ENCODE measurements around the gene ATP6V0A4.
"Not testable (repeated sequence)": the region's sequence is repeated elsewhere in the genome, so short reads cannot be mapped to it uniquely, and the experiment has no call there.

The ATP6V0A4 gene

DNA sequence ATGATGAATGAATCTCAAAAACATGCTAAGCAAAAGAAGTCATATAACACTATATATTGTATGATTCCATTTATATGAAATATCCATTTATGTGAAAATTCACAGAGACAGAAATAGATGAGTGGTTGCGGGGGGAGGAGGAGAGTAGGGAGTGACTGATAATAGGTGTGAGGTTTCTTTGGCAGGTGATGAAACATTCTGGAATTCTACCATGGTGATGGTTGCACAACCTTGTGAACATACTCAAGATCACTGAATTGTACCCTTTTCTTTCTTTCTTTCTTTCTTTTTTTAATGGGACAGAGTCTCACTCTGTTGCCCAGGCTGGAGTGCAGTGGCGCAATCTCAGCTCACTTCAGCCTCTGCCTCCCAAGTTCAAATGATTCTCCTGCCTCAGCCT lies 107.5 kb downstream of the ATP6V0A4 start:
- no peak overlapping the region for H3K27ac Mint-ChIP-seq
- DNase-seq: no peak
- H3K4me1 Mint-ChIP-seq: no peaks in the 10 kb centered on the region
- TF ChIP-seq, protein P1, sequence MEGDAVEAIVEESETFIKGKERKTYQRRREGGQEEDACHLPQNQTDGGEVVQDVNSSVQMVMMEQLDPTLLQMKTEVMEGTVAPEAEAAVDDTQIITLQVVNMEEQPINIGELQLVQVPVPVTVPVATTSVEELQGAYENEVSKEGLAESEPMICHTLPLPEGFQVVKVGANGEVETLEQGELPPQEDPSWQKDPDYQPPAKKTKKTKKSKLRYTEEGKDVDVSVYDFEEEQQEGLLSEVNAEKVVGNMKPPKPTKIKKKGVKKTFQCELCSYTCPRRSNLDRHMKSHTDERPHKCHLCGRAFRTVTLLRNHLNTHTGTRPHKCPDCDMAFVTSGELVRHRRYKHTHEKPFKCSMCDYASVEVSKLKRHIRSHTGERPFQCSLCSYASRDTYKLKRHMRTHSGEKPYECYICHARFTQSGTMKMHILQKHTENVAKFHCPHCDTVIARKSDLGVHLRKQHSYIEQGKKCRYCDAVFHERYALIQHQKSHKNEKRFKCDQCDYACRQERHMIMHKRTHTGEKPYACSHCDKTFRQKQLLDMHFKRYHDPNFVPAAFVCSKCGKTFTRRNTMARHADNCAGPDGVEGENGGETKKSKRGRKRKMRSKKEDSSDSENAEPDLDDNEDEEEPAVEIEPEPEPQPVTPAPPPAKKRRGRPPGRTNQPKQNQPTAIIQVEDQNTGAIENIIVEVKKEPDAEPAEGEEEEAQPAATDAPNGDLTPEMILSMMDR (IDR thresholded peaks at IDR 0.05): no peak
- no peak overlapping the region for H3K4me3 Mint-ChIP-seq
- H3K9me3 Mint-ChIP-seq: peaks cover 6% of the 10 kb centered on the region
- H3K36me3 Mint-ChIP-seq (ENCODE audit: low read depth): no peaks in the 10 kb centered on the region
- peaks cover 4% of the 10 kb centered on the region for H3K27me3 Mint-ChIP-seq (ENCODE audit: low read depth, poor library complexity)

GRCh38 chr7:138688037-138688436 lies 110.0 kb downstream of the ATP6V0A4 start:
- not testable (repeated sequence) for H3K9me3 Mint-ChIP-seq; H3K36me3 Mint-ChIP-seq (ENCODE audit: low read depth); H3K27me3 Mint-ChIP-seq (ENCODE audit: low read depth, poor library complexity); H3K4me3 Mint-ChIP-seq; H3K4me1 Mint-ChIP-seq; H3K27ac Mint-ChIP-seq; DNase-seq

- H3K4me1 Mint-ChIP-seq: no peaks in the 10 kb centered on the region
- TF ChIP-seq, protein P1 (IDR thresholded peaks at IDR 0.05): no peak
- peaks cover 2% of the 10 kb centered on the region for H3K27me3 Mint-ChIP-seq (ENCODE audit: low read depth, poor library complexity)
- H3K9me3 Mint-ChIP-seq: peaks cover 6% of the 10 kb centered on the region
- no peak overlapping the region for H3K27ac Mint-ChIP-seq
- no peak for DNase-seq
- H3K36me3 Mint-ChIP-seq (ENCODE audit: low read depth): no peaks in the 10 kb centered on the region
- no peak overlapping the region for H3K4me3 Mint-ChIP-seq
These were observed 113.7 kb downstream of the ATP6V0A4 start for GRCh38 chr7:138684340-138684739.

- DNase-seq: no peak
- no peak overlapping the region for H3K4me3 Mint-ChIP-seq
- TF ChIP-seq, protein P1 (IDR thresholded peaks at IDR 0.05): no peak
- H3K36me3 Mint-ChIP-seq (ENCODE audit: low read depth): no peaks in the 10 kb centered on the region
- peaks cover 10% of the 10 kb centered on the region for H3K27me3 Mint-ChIP-seq (ENCODE audit: low read depth, poor library complexity)
- no peaks in the 10 kb centered on the region for H3K9me3 Mint-ChIP-seq
- H3K4me1 Mint-ChIP-seq: no peaks in the 10 kb centered on the region
- H3K27ac Mint-ChIP-seq: no peak overlapping the region
These were observed 118.2 kb downstream of the ATP6V0A4 start for GRCh38 chr7:138679793-138680192.

DNA sequence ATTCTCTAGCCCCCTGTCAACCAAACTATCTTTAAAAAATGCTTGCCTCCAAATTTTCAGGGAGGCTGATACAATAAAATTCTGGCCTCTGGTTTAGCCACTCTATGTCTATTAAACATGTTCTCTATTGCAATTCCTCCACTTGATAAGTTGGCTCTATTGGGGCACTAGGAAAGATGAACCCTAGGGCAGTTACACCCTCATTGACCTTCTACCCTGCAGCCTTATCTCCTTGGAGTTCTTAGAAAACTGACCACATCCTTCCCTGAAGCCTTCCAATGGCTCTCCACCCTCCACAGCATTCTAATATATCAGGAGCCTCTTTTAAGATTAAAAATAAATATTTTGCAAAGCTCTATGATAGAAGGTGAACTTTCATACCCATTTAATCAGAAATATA lies 127.4 kb downstream of the ATP6V0A4 start:
- H3K27ac Mint-ChIP-seq: no peak overlapping the region
- peaks cover 14% of the 10 kb centered on the region for H3K27me3 Mint-ChIP-seq (ENCODE audit: low read depth, poor library complexity)
- no peak for DNase-seq
- H3K36me3 Mint-ChIP-seq (ENCODE audit: low read depth): peaks cover 10% of the 10 kb centered on the region
- peaks cover 32% of the 10 kb centered on the region for H3K4me1 Mint-ChIP-seq
- peaks cover 46% of the 10 kb centered on the region for H3K9me3 Mint-ChIP-seq
- TF ChIP-seq, protein P1 (IDR thresholded peaks at IDR 0.05): no peak
- H3K4me3 Mint-ChIP-seq: no peak overlapping the region

- no peak overlapping the region for H3K27ac Mint-ChIP-seq
- H3K4me3 Mint-ChIP-seq: no peak overlapping the region
- H3K27me3 Mint-ChIP-seq (ENCODE audit: low read depth, poor library complexity): peaks cover 13% of the 10 kb centered on the region
These were observed 128.6 kb downstream of the ATP6V0A4 start for GRCh38 chr7:138669364-138669763.

More at GRCh38 chr7:138669364-138669763, 128.6 kb downstream of the ATP6V0A4 start:
- DNase-seq: no peak
- H3K36me3 Mint-ChIP-seq (ENCODE audit: low read depth): peaks cover 10% of the 10 kb centered on the region
- peaks cover 46% of the 10 kb centered on the region for H3K9me3 Mint-ChIP-seq
- peaks cover 40% of the 10 kb centered on the region for H3K4me1 Mint-ChIP-seq
- TF ChIP-seq, protein P1 (IDR thresholded peaks at IDR 0.05): no peak

Data from nephron progenitor cell (in vitro differentiated cells).